ENCODE data around the gene NMNAT2. TPM values are rescaled to one million over a fixed set of nuclear protein-coding genes. Genes with fewer than 3 reads are reported as not detected.

The NMNAT2 gene
- total and polyA plus RNA-seq, 10 of the 15 experiments (the other 5 are each of a cell fraction or from before 2014, with no cell fraction given), result 0.02 to 2.0 (median 0.60) TPM

DNA sequence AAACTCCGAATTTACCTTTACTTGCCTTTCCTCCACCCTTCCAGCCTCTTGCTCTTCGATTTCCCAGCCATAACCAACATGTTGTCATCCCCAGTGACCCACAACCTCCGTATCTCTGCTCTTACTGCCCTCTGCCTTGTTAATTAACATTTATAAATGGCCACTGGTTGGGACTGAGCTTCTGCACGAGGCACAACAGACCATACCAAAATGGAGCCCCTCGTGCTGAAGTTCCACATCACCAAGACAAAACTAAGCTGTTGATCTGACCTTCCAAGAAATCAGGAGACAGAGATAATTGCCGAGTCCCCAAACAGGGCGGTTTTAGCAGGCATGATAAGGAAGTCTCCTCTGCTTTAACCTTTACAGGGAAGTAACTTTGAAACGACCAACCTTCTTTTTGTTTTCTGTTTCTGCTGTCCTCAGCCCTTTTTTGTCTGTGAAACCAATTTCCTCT lies 71.9 kb downstream of the NMNAT2 start:
- Histone ChIP-seq H3K4me2 (ENCODE audit: control insufficient read depth, insufficient read depth) (no peak overlapping the region), H2AFZ (ENCODE audit: control insufficient read depth, low read depth, low read length) (peak overlapping the region; percentile 33), H3K36me3 (ENCODE audit: control insufficient read depth in 2 of 2, insufficient read depth in 2 of 2, low read length in 1 of 2) (no peaks in the 10 kb centered on the region), H3K79me2 (ENCODE audit: control insufficient read depth, insufficient read depth, low read length) (no peaks in the 10 kb centered on the region), H3K9ac (ENCODE audit: control insufficient read depth, insufficient read depth, low read length) (no peak overlapping the region), H3K27me3 (replicated peaks in 1 of 2; ENCODE audit: control insufficient read depth in 2 of 2, insufficient read depth in 2 of 2, low read length in 1 of 2) (peaks cover 2 to 3% of the 10 kb centered on the region in 2 experiments; a peak in 1 of 4 replicates), H3K27ac (ENCODE audit: control insufficient read depth, insufficient read depth) (no peak overlapping the region), H3K9me3 (replicated peaks; ENCODE audit: control insufficient read depth, insufficient read depth, low read length) (no peaks in the 10 kb centered on the region), H3K4me3 (no peak overlapping the region), H4K20me1 (ENCODE audit: control insufficient read depth, insufficient read depth) (no peaks in the 10 kb centered on the region), H3K4me1 (ENCODE audit: control insufficient read depth, insufficient read depth, low read length) (no peaks in the 10 kb centered on the region)
- ChIA-PET RAD21 (ENCODE audit: unreplicated experiment) (no interaction called here), POLR2A (no interaction called here), CTCF (no interaction called here), SMC1A (ENCODE audit: uncharacterized antibody, unreplicated experiment) (no interaction called here)
- FAIRE-seq (no peak), ATAC-seq (no peak), DNase-seq (ENCODE audit: low read depth, low spot score) (no peak)
- no TSS peak for BruUV-seq (replicated peaks)
- intact Hi-C loops (cut with micrococcal nuclease; ENCODE audit: unreplicated experiment) (no loop called here), in situ Hi-C loops (cut with MboI) (no loop called here)
- WGBS (ENCODE audit: insufficient coverage, insufficient replicate concordance, low lambda C conversion rate, missing lambda C conversion rate), result 3% methylated on average over 8 of the region's 8 CpGs
- TF ChIP-seq MLLT1 (IDR thresholded peaks at IDR 0.05) (no peak), MEF2B (IDR thresholded peaks at IDR 0.05; ENCODE audit: partially characterized antibody, poor library complexity, severe bottlenecking) (no peak), PAX8 (IDR thresholded peaks at IDR 0.05) (no peak), FOXM1 (IDR thresholded peaks at IDR 0.05; ENCODE audit: low read depth, low read length) (no peak), YY1 (IDR thresholded peaks at IDR 0.05; ENCODE audit: low read depth, low read length) (no peak), NFYA (IDR thresholded peaks at IDR 0.05; ENCODE audit: borderline replicate concordance, low read depth, low read length) (no peak), TCF3 (IDR thresholded peaks at IDR 0.05; ENCODE audit: borderline replicate concordance, insufficient read depth, low read depth, low read length) (no peak), ESRRA (IDR thresholded peaks at IDR 0.05; ENCODE audit: low read length) (no peak), HCFC1 (IDR thresholded peaks at IDR 0.05; ENCODE audit: low read length) (no peak), BACH1 (IDR thresholded peaks at IDR 0.05; ENCODE audit: borderline replicate concordance) (no peak), NBN (IDR thresholded peaks at IDR 0.05) (no peak), CBX3 (IDR thresholded peaks at IDR 0.05; ENCODE audit: borderline replicate concordance, low read depth) (no peak), WRNIP1 (IDR thresholded peaks at IDR 0.05; ENCODE audit: borderline replicate concordance, low read depth, low read length) (no peak), NRF1 (conservative IDR thresholded peaks at IDR 0.05; ENCODE audit: low read depth, low read length) (no peak), BRCA1 (IDR thresholded peaks at IDR 0.05; ENCODE audit: low read depth, low read length) (no peak)
- TF ChIP-seq, protein P1, sequence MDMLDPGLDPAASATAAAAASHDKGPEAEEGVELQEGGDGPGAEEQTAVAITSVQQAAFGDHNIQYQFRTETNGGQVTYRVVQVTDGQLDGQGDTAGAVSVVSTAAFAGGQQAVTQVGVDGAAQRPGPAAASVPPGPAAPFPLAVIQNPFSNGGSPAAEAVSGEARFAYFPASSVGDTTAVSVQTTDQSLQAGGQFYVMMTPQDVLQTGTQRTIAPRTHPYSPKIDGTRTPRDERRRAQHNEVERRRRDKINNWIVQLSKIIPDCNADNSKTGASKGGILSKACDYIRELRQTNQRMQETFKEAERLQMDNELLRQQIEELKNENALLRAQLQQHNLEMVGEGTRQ (IDR thresholded peaks at IDR 0.05; ENCODE audit: borderline replicate concordance, low read depth, low read length), result no peak

Data from GM12878 (cell line).